Esophagus squamous epithelium (tissue), 4 donors: ENCODE data around the gene TPSAB1.

Source experiments
- CTCF ChIP-seq, 6 experiments: fragments of 450-650 bp in 4 of 6; fragments of 200-600 bp in 2 of 6; sonication (generic) in 2 of 6; IDR thresholded peaks; one replicate each; pipeline ENCODE4 v1.5.1; 2016 to 2019; ENCODE audit warnings: antibody characterized with exemption in 6 of 6, mild to moderate bottlenecking in 4 of 6, moderate library complexity in 4 of 6
- POLR2A ChIP-seq, 4 donors: fragments of 450-650 bp; IDR thresholded peaks; one replicate each; pipeline ENCODE4 v1.6.1; 2017; ENCODE audit warnings: antibody characterized with exemption in 4 of 4, mild to moderate bottlenecking in 4 of 4, moderate library complexity in 3 of 4

DNA sequence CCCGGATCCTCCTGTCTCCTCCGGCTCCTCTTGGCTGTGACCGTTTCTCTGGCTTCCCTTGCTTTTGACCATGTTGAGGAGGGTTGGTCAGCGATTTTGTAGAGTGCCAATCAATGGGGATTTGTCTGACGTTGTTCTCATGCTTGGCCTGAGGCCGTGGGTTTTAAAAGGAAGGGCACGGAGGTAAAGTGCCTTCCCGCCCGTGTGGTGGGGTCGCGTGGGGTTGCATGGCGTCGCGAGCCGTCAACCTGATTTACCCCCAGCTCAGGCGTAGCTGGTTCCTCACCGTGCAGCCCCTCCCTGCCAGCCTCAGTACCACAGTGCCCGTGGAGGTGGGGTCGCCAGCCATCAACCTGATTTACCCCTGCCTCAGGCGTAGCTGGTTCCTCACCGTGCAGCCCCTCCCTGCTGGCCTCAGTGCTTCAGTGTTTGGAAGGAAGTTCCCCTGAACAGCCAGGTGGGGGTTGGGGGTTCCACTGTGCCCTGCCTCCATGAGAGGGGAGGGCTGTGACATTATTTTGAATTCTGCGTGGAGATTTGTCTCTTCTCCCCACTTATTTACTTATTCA, 5.0 kb downstream of the TPSAB1 start:
- TF ChIP-seq POLR2A (IDR thresholded peaks at IDR 0.05) = no peak
- no peak for TF ChIP-seq CTCF (IDR thresholded peaks at IDR 0.05)
